ENCODE measurements around the gene IL17REL. TPM values are rescaled to one million over a fixed set of nuclear protein-coding genes. Genes with fewer than 3 reads are reported as not detected.

Gene IL17REL
- total RNA-seq, 4 donors from 2014 or later, result not detected

DNA sequence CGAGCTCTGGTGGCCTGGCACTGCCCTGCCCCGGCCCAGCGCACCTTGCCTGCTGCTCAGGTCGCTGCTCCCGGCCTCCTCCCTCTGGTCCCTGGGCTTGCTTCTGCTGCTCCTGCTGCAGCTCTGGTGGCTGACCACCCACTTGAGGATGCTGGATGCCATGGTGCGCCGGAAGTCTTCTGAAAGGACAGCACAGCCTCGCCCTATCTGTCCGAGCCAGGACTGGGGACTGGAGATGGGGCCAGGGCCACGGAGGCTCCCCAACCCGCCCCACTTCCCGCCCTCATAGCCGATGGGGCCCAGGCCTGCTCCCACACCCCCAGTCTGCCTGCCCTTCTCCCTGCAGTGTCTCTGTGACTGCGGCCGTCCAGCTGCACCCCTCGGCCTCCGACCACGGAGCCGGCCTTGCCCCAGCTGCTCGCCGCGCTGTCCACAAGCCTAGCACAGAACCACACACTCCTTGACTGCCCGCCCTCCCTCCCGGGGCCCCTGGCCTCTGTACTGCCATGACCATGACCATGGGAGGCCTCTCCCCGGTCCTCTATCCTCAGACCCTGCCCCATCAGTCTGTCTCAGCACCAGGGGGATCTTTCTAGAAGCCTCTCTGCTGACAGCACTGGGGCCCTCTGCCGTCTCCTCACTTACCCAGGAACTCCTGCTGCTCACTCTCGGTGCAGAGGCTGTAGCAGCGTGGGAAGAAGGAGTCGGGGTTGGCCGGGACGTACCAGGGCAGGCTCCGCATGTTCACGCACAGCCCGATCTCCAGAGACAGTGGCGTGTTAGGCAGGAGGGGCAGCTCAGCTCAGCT is 32.9 kb upstream of the IL17REL start:
- Histone ChIP-seq H3K4me3 (replicated peaks in 1 of 3) (no peak overlapping the region), H3K4me1 (no peaks in the 10 kb centered on the region), H3K27me3 (no peaks in the 10 kb centered on the region), H3K9me3 (no peaks in the 10 kb centered on the region), H3K36me3 (no peaks in the 10 kb centered on the region), H3K27ac (no peak overlapping the region)
- intact Hi-C loops (cut with DNase I), result no loop called here
- WGBS, 2 donors, result 68 to 77% methylated on average over 19 to 24 of the region's 35 CpGs
- no peak for DNase-seq
- TF ChIP-seq POLR2A (IDR thresholded peaks at IDR 0.05), result no peak
- TF ChIP-seq, protein P1, sequence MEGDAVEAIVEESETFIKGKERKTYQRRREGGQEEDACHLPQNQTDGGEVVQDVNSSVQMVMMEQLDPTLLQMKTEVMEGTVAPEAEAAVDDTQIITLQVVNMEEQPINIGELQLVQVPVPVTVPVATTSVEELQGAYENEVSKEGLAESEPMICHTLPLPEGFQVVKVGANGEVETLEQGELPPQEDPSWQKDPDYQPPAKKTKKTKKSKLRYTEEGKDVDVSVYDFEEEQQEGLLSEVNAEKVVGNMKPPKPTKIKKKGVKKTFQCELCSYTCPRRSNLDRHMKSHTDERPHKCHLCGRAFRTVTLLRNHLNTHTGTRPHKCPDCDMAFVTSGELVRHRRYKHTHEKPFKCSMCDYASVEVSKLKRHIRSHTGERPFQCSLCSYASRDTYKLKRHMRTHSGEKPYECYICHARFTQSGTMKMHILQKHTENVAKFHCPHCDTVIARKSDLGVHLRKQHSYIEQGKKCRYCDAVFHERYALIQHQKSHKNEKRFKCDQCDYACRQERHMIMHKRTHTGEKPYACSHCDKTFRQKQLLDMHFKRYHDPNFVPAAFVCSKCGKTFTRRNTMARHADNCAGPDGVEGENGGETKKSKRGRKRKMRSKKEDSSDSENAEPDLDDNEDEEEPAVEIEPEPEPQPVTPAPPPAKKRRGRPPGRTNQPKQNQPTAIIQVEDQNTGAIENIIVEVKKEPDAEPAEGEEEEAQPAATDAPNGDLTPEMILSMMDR (IDR thresholded peaks at IDR 0.05), result no peak

- Histone ChIP-seq H3K4me3 (replicated peaks in 1 of 3) (no peak overlapping the region), H3K27me3 (no peaks in the 10 kb centered on the region), H3K36me3 (no peaks in the 10 kb centered on the region), H3K27ac (no peak overlapping the region), H3K9me3 (no peaks in the 10 kb centered on the region), H3K4me1 (no peaks in the 10 kb centered on the region)
- TF ChIP-seq, protein P1 (IDR thresholded peaks at IDR 0.05), result no peak
- TF ChIP-seq POLR2A (IDR thresholded peaks at IDR 0.05), result no peak
- 82 to 83% methylated on average over 27 to 30 of the region's 30 CpGs for WGBS, 2 donors
- intact Hi-C loops (cut with DNase I), result no loop called here
- no peak for DNase-seq
Observed at GRCh38 chr22:50044485-50045118, 32.0 kb upstream of the IL17REL start.

GRCh38 chr22:50041361-50042065 is 28.9 kb upstream of the IL17REL start:
- TF ChIP-seq, protein P1 (IDR thresholded peaks at IDR 0.05), result no peak
- no peak for TF ChIP-seq POLR2A (IDR thresholded peaks at IDR 0.05)
- H3K27me3 ChIP-seq, result no peaks in the 10 kb centered on the region
- no peak overlapping the region for H3K4me3 ChIP-seq (replicated peaks in 1 of 3)
- DNase-seq, result no peak
- no peak overlapping the region for H3K27ac ChIP-seq
- no peaks in the 10 kb centered on the region for H3K36me3 ChIP-seq
- H3K9me3 ChIP-seq, result no peaks in the 10 kb centered on the region
- no peaks in the 10 kb centered on the region for H3K4me1 ChIP-seq
- 81 to 88% methylated on average over 7 to 15 of the region's 17 CpGs for WGBS, 2 donors
- intact Hi-C loops (cut with DNase I), result no loop called here

GRCh38 chr22:50040717-50041116 is 28.2 kb upstream of the IL17REL start:
- TF ChIP-seq, protein P1 (IDR thresholded peaks at IDR 0.05), result no peak
- TF ChIP-seq POLR2A (IDR thresholded peaks at IDR 0.05), result no peak
- H3K9me3 ChIP-seq, result no peaks in the 10 kb centered on the region
- no peaks in the 10 kb centered on the region for H3K27me3 ChIP-seq

More at GRCh38 chr22:50040717-50041116, 28.2 kb upstream of the IL17REL start:
- Histone ChIP-seq H3K4me1 (no peaks in the 10 kb centered on the region), H3K27ac (no peak overlapping the region), H3K4me3 (replicated peaks in 1 of 3) (no peak overlapping the region), H3K36me3 (no peaks in the 10 kb centered on the region)
- 93% methylated on average over 4 to 5 of the region's 7 CpGs for WGBS, 2 donors
- DNase-seq, result no peak
- intact Hi-C loops (cut with DNase I), result no loop called here
